Neural cell (in vitro differentiated cells): ENCODE results near the gene ING4. TPM values are rescaled to one million over a fixed set of nuclear protein-coding genes. Genes with fewer than 3 reads are reported as not detected.
A peak's percentile ranks its signal among the peaks of the same experiment; 100 is the strongest.

Source experiments
- H2AFZ ChIP-seq: fragments of 200-600, 300-800 bp; sonication (generic), shearing (Covaris generic); 2 replicates; pipeline ENCODE4 v1.6.0; 2014; ENCODE audit warnings: low read depth, mild to moderate bottlenecking, antibody characterized with exemption, low read length, moderate library complexity
- H3F3A ChIP-seq: fragments of 200-600 bp; shearing (Covaris generic); 2 replicates; pipeline ENCODE4 v1.6.1; 2016; ENCODE audit warnings: mild to moderate bottlenecking, moderate library complexity, mixed read lengths, antibody characterized with exemption, low read length; ENCODE audit not compliant: insufficient read depth, poor library complexity, severe bottlenecking
- H3K27ac ChIP-seq: fragments of 200-600, 300-800 bp; sonication (generic), shearing (Covaris generic); 2 replicates; pipeline ENCODE4 v1.5.1; 2014; ENCODE audit warnings: mild to moderate bottlenecking, low read length, moderate library complexity
- H3K27me3 ChIP-seq: fragments of 300-800, 200-600 bp; sonication (generic), shearing (Covaris generic); 2 replicates; pipeline ENCODE4 v1.6.0; 2014; ENCODE audit warnings: mild to moderate bottlenecking, low read depth, low read length, moderate library complexity; ENCODE audit not compliant: insufficient read depth
- H3K36me3 ChIP-seq: fragments of 300-800, 200-600 bp; sonication (generic), shearing (Covaris generic); 2 replicates; pipeline ENCODE4 v1.5.1; 2014; ENCODE audit warnings: mild to moderate bottlenecking, antibody characterized with exemption, low read length, moderate library complexity; ENCODE audit not compliant: insufficient read depth
- H3K4me2 ChIP-seq: fragments of 300-800, 200-600 bp; sonication (generic), shearing (Covaris generic); 2 replicates; pipeline ENCODE4 v1.6.0; 2014; ENCODE audit warnings: mild to moderate bottlenecking, low read length
- H3K4me3 ChIP-seq: fragments of 300-800, 200-600 bp; sonication (generic), shearing (Covaris generic); 2 replicates; pipeline ENCODE4 v1.5.1; 2014; ENCODE audit warnings: mild to moderate bottlenecking, low read length, moderate library complexity
- H3K79me2 ChIP-seq: fragments of 200-600 bp; shearing (Covaris generic); replicated peaks from 2 replicates; pipeline ENCODE4 v1.6.0; 2014; ENCODE audit warnings: mild to moderate bottlenecking, low read length, moderate library complexity; ENCODE audit not compliant: insufficient read depth
- H3K9ac ChIP-seq: fragments of 300-800, 200-600 bp; sonication (generic), shearing (Covaris generic); 2 replicates; pipeline ENCODE4 v1.6.1; 2016; ENCODE audit warnings: mild to moderate bottlenecking, low read length, mixed read lengths
- H3K9me2 ChIP-seq: fragments of 200-600 bp; shearing (Covaris generic); 2 replicates; pipeline ENCODE4 v1.6.1; 2016; ENCODE audit warnings: mild to moderate bottlenecking, low read length, mixed read lengths; ENCODE audit not compliant: insufficient read depth
- H3K9me3 ChIP-seq: fragments of 200-600, 300-800 bp; sonication (generic), shearing (Covaris generic); 2 replicates; pipeline ENCODE4 v1.6.1; 2016; ENCODE audit warnings: mild to moderate bottlenecking, mixed run types, low read length, moderate library complexity, mixed read lengths
- H4K20me1 ChIP-seq: fragments of 200-600 bp; shearing (Covaris generic); 2 replicates; pipeline ENCODE4 v1.6.1; 2016; ENCODE audit warnings: mild to moderate bottlenecking, mixed run types; ENCODE audit not compliant: insufficient read depth
- CTCF ChIP-seq: fragments of 450-650 bp; IDR thresholded peaks from 2 replicates; pipeline ENCODE4 v1.5.1; 2014; ENCODE audit warnings: antibody characterized with exemption, mild to moderate bottlenecking, moderate library complexity; ENCODE audit not compliant: poor library complexity, severe bottlenecking
- EP300 ChIP-seq: fragments of 450-650 bp; conservative IDR thresholded peaks from 2 replicates; pipeline ENCODE4 v1.6.1; 2014; ENCODE audit warnings: antibody characterized with exemption, mild to moderate bottlenecking, moderate library complexity; ENCODE audit not compliant: poor library complexity, severe bottlenecking
- EZH2 ChIP-seq: fragments of 200-600, 300-800 bp; shearing (Covaris generic), sonication (generic); IDR thresholded peaks from 2 replicates; pipeline ENCODE4 v1.6.1; 2014; ENCODE audit warnings: antibody characterized with exemption, low read length, borderline replicate concordance, mild to moderate bottlenecking; ENCODE audit not compliant: insufficient read depth, poor library complexity, severe bottlenecking
- MXI1 ChIP-seq: fragments of 450-650 bp; conservative IDR thresholded peaks from 2 replicates; pipeline ENCODE4 v1.6.1; 2014; ENCODE audit warnings: antibody characterized with exemption, mild to moderate bottlenecking; ENCODE audit not compliant: poor library complexity, severe bottlenecking
- POLR2AphosphoS5 ChIP-seq: IDR thresholded peaks from 2 replicates; pipeline ENCODE4 v1.6.1; 2012
- RAD21 ChIP-seq: fragments of 450-650 bp; conservative IDR thresholded peaks from 2 replicates; pipeline ENCODE4 v1.6.1; 2014; ENCODE audit warnings: antibody characterized with exemption, mild to moderate bottlenecking, moderate library complexity
- REST ChIP-seq: IDR thresholded peaks from 2 replicates; pipeline ENCODE4 v1.6.1; 2012; ENCODE audit warnings: borderline replicate concordance
- SMC3 ChIP-seq: fragments of 450-650 bp; conservative IDR thresholded peaks from 2 replicates; pipeline ENCODE4 v1.6.1; 2014; ENCODE audit warnings: antibody characterized with exemption, mild to moderate bottlenecking, moderate library complexity; ENCODE audit not compliant: poor library complexity
- TAF1 ChIP-seq: IDR thresholded peaks from 2 replicates; pipeline ENCODE4 v1.6.1; 2012; ENCODE audit warnings: low read depth
- polyA plus RNA-seq: library from polyadenylated mRNA; depleted of rRNA; stranded (reverse); fragments of >200 nt; gene quantifications from 2 replicates; pipeline ENCODE4 v1.2.3, GENCODE V29; 2014

ING4 gene
- polyA plus RNA-seq, 1 donor from 2014 or later: 540 TPM

DNA sequence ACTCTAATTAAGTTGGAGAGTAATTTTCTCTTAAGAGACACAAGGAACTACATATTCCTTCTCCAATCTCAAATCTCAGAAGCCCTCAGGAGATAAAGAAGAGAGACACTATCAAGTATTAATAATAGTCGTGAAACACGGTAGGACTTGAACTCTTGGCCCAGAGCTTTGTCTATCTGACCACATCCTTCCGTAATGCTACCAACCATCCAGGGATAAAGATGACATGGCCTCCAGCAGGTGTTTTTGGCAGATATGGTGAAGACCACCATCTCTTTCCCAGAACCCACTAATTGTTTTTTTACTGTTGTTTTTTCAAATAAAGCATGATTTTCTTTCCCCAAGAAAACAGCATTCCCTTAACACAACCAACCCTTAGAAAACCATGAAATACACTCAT, 22.9 kb upstream of the ING4 start:
- H3K36me3 ChIP-seq: no peaks in the 10 kb centered on the region
- H3K9ac ChIP-seq: no peak overlapping the region
- peak overlapping the region; percentile 95 for H3K4me3 ChIP-seq
- H3K27me3 ChIP-seq: no peaks in the 10 kb centered on the region
- no peak overlapping the region for H2AFZ ChIP-seq
- no peaks in the 10 kb centered on the region for H3K9me2 ChIP-seq
- H3K4me2 ChIP-seq: no peak overlapping the region
- H3F3A ChIP-seq: no peaks in the 10 kb centered on the region
- H4K20me1 ChIP-seq: no peaks in the 10 kb centered on the region
- no peaks in the 10 kb centered on the region for H3K9me3 ChIP-seq
- no peak overlapping the region for H3K27ac ChIP-seq
- peaks cover 84% of the 10 kb centered on the region for H3K79me2 ChIP-seq
- TF ChIP-seq CTCF (no peak), TAF1 (no peak), RAD21 (no peak), MXI1 (no peak)

DNA sequence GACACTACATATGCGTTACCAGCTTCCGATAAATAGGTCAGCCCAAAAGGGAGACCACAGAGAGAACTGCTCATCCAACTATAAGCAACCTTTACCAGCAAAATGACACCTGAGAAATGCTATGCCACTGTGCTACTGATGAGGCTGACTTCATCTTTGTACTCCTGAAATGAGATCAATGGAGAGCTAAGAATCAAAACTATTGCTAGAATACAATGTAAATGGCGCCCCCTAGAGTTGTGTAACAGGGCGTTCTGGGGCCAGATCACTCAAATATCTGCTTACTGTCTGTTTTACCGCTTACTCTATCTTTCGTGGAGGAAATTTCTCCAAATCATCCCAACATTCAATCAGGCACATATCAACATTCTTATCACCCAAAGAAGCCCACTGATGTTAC, 21.7 kb upstream of the ING4 start:
- H3K9ac ChIP-seq: peak overlapping the region; percentile 15
- H2AFZ ChIP-seq: no peak overlapping the region
- no peaks in the 10 kb centered on the region for H3K9me2 ChIP-seq
- H3K27me3 ChIP-seq: no peaks in the 10 kb centered on the region
- TF ChIP-seq RAD21: peak; percentile 68
- no peak for TF ChIP-seq REST
- no peak for TF ChIP-seq EP300
- TF ChIP-seq POLR2AphosphoS5: no peak
- TF ChIP-seq EZH2: no peak
- peak; percentile 73 for TF ChIP-seq CTCF
- no peak for TF ChIP-seq MXI1
- peak; percentile 64 for TF ChIP-seq SMC3
- no peak for TF ChIP-seq TAF1
- peaks cover 77% of the 10 kb centered on the region for H3K79me2 ChIP-seq
- H3F3A ChIP-seq: no peaks in the 10 kb centered on the region
- H3K4me2 ChIP-seq: peak overlapping the region; percentile 22
- no peaks in the 10 kb centered on the region for H3K36me3 ChIP-seq
- no peaks in the 10 kb centered on the region for H4K20me1 ChIP-seq
- no peaks in the 10 kb centered on the region for H3K9me3 ChIP-seq
- peak overlapping the region; percentile 39 for H3K4me3 ChIP-seq
- H3K27ac ChIP-seq: no peak overlapping the region
